ENCODE results near the gene SLC16A12.

- TF ChIP-seq, protein P1, sequence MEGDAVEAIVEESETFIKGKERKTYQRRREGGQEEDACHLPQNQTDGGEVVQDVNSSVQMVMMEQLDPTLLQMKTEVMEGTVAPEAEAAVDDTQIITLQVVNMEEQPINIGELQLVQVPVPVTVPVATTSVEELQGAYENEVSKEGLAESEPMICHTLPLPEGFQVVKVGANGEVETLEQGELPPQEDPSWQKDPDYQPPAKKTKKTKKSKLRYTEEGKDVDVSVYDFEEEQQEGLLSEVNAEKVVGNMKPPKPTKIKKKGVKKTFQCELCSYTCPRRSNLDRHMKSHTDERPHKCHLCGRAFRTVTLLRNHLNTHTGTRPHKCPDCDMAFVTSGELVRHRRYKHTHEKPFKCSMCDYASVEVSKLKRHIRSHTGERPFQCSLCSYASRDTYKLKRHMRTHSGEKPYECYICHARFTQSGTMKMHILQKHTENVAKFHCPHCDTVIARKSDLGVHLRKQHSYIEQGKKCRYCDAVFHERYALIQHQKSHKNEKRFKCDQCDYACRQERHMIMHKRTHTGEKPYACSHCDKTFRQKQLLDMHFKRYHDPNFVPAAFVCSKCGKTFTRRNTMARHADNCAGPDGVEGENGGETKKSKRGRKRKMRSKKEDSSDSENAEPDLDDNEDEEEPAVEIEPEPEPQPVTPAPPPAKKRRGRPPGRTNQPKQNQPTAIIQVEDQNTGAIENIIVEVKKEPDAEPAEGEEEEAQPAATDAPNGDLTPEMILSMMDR (IDR thresholded peaks at IDR 0.05 in 8 of 11, conservative IDR thresholded peaks at IDR 0.05 in 3 of 11), result no peak
- peak in 1 of 3 donors; percentile 75 for TF ChIP-seq POLR2AphosphoS5 (IDR thresholded peaks at IDR 0.05)
- peak in 1 of 3 donors; percentile 71 for TF ChIP-seq POLR2A (IDR thresholded peaks at IDR 0.05)
Measured at GRCh38 chr10:89391907-89392756, 143.3 kb downstream of the SLC16A12 start, which contains the start of gene IFIT1.

Data from spleen (tissue), 7 donors.